Mesothelial cell of epicardium (in vitro differentiated cells): ENCODE data around the gene MOB3A. TPM values are rescaled to one million over a fixed set of nuclear protein-coding genes. Genes with fewer than 3 reads are reported as not detected.

Source experiments
- DNase-seq, 2 experiments: peaks; one replicate each; pipeline ENCODE4 v3.0.0; 2021; ENCODE audit warnings: low spot score in 2 of 2; ENCODE audit not compliant: unreplicated experiment in 2 of 2
- H3K27ac Mint-ChIP-seq: 2 replicates; pipeline ENCODE4 v1.8.0; 2021; ENCODE audit warnings: mixed read lengths
- H3K27me3 Mint-ChIP-seq: 2 replicates; pipeline ENCODE4 v1.8.0; 2021; ENCODE audit warnings: low read depth, mixed read lengths
- H3K36me3 Mint-ChIP-seq: 2 replicates; pipeline ENCODE4 v1.8.0; 2021; ENCODE audit warnings: mixed read lengths
- H3K4me1 Mint-ChIP-seq: 2 replicates; pipeline ENCODE4 v1.8.0; 2021; ENCODE audit warnings: mixed read lengths
- H3K4me3 Mint-ChIP-seq: 2 replicates; pipeline ENCODE4 v1.8.0; 2021; ENCODE audit warnings: mild to moderate bottlenecking, moderate library complexity, mixed read lengths
- H3K9me3 Mint-ChIP-seq: 2 replicates; pipeline ENCODE4 v1.8.0; 2021; ENCODE audit warnings: mixed read lengths
- CTCF ChIP-seq: fragments of 200-600 bp; sonication (generic); IDR thresholded peaks from one replicate; pipeline ENCODE4 v1.5.0; 2021; ENCODE audit warnings: antibody characterized with exemption; ENCODE audit not compliant: unreplicated experiment
- total RNA-seq: library from RNA; stranded (reverse); gene quantifications from 3 replicates; pipeline ENCODE4 v1.2.1, GENCODE V29; 2021

MOB3A gene
- total RNA-seq, 1 donor from 2014 or later = 34.7 TPM

- Mint-ChIP-seq H3K4me3 (no peak overlapping the region), H3K27ac (no peak overlapping the region), H3K4me1 (no peaks in the 10 kb centered on the region), H3K27me3 (no peaks in the 10 kb centered on the region), H3K9me3 (no peaks in the 10 kb centered on the region), H3K36me3 (peaks cover 17% of the 10 kb centered on the region)
- no peak for DNase-seq
- TF ChIP-seq CTCF = no peak
These were observed 18.1 kb downstream of the MOB3A start for GRCh38 chr19:2077833-2078619.

GRCh38 chr19:2077398-2077797, 18.7 kb downstream of the MOB3A start:
- TF ChIP-seq CTCF = no peak
- no peaks in the 10 kb centered on the region for H3K4me1 Mint-ChIP-seq
- H3K27me3 Mint-ChIP-seq = no peaks in the 10 kb centered on the region
- DNase-seq = no peak
- H3K9me3 Mint-ChIP-seq = no peaks in the 10 kb centered on the region
- peaks cover 21% of the 10 kb centered on the region for H3K36me3 Mint-ChIP-seq
- no peak overlapping the region for H3K4me3 Mint-ChIP-seq
- no peak overlapping the region for H3K27ac Mint-ChIP-seq

- DNase-seq = no peak
- Mint-ChIP-seq H3K36me3 (peaks cover 25% of the 10 kb centered on the region), H3K27me3 (no peaks in the 10 kb centered on the region), H3K4me1 (no peaks in the 10 kb centered on the region), H3K4me3 (no peak overlapping the region), H3K9me3 (no peaks in the 10 kb centered on the region), H3K27ac (no peak overlapping the region)
- TF ChIP-seq CTCF = no peak
These were observed 19.6 kb downstream of the MOB3A start for GRCh38 chr19:2076526-2076944.

GRCh38 chr19:2072757-2073551, 23.2 kb downstream of the MOB3A start:
- Mint-ChIP-seq H3K4me1 (no peaks in the 10 kb centered on the region), H3K9me3 (no peaks in the 10 kb centered on the region), H3K36me3 (peaks cover 30% of the 10 kb centered on the region), H3K27ac (no peak overlapping the region), H3K27me3 (no peaks in the 10 kb centered on the region), H3K4me3 (no peak overlapping the region)
- no peak for DNase-seq
- no peak for TF ChIP-seq CTCF

GRCh38 chr19:2070986-2071673, 25.0 kb downstream of the MOB3A start:
- H3K36me3 Mint-ChIP-seq = peaks cover 24% of the 10 kb centered on the region
- no peaks in the 10 kb centered on the region for H3K27me3 Mint-ChIP-seq
- H3K4me1 Mint-ChIP-seq = no peaks in the 10 kb centered on the region
- H3K9me3 Mint-ChIP-seq = no peaks in the 10 kb centered on the region
- H3K27ac Mint-ChIP-seq = peak overlapping the region; percentile 17
- DNase-seq = no peak
- TF ChIP-seq CTCF = no peak
- no peak overlapping the region for H3K4me3 Mint-ChIP-seq
